ENCODE results near the gene ZNF19. TPM values are rescaled to one million over a fixed set of nuclear protein-coding genes. Genes with fewer than 3 reads are reported as not detected.
"Not testable (repeated sequence)": the region's sequence is repeated elsewhere in the genome, so short reads cannot be mapped to it uniquely, and the experiment has no call there.

Gene ZNF19
- total RNA-seq, 1 donor from 2014 or later, result 2.2 TPM

DNA sequence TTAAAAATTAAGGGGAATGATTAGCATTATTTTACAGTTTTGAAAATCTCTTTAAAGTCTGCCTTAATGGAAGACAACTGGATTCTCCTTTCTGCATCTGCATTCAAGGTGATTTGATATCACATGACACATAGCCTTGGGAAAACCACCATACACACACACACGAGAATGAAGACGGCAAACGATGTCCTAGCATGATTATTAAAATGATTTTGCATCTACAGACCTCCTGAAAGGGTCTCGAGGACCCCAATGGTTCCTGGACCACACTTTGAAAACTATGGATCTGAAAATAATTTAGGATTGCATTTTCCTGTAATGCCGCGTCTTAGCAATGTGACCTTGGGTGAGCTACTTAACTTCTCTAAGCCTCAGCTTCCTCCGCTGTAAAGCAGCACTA, 25.4 kb upstream of the ZNF19 start:
- H3K27me3 ChIP-seq, result no peaks in the 10 kb centered on the region
- no peak overlapping the region for H3K27ac ChIP-seq
- no peak for DNase-seq (ENCODE audit: extremely low spot score in 2 of 2)
- H3K36me3 ChIP-seq, result no peaks in the 10 kb centered on the region
- no peaks in the 10 kb centered on the region for H3K9me3 ChIP-seq
- H3K4me3 ChIP-seq, result no peak overlapping the region
- TF ChIP-seq POLR2A (IDR thresholded peaks at IDR 0.05) (no peak), POLR2AphosphoS5 (IDR thresholded peaks at IDR 0.05; ENCODE audit: insufficient read depth in 1 of 2, low read depth in 1 of 2) (no peak), CTCF (IDR thresholded peaks at IDR 0.05) (no peak)
- intact Hi-C loops (cut with DNase I), result no loop called here
- no peaks in the 10 kb centered on the region for H3K4me1 ChIP-seq

- H3K36me3 ChIP-seq, result no peaks in the 10 kb centered on the region
- DNase-seq (ENCODE audit: extremely low spot score in 2 of 2), result no peak
- intact Hi-C loops (cut with DNase I), result no loop called here
- H3K4me1 ChIP-seq, result no peaks in the 10 kb centered on the region
- no peak overlapping the region for H3K27ac ChIP-seq
- TF ChIP-seq POLR2A (IDR thresholded peaks at IDR 0.05) (no peak), POLR2AphosphoS5 (IDR thresholded peaks at IDR 0.05; ENCODE audit: insufficient read depth in 1 of 2, low read depth in 1 of 2) (no peak), CTCF (IDR thresholded peaks at IDR 0.05) (no peak)
- H3K4me3 ChIP-seq, result no peak overlapping the region
- H3K9me3 ChIP-seq, result no peaks in the 10 kb centered on the region
- H3K27me3 ChIP-seq, result no peaks in the 10 kb centered on the region
Measured at GRCh38 chr16:71513302-71513701, 24.2 kb upstream of the ZNF19 start.

DNA sequence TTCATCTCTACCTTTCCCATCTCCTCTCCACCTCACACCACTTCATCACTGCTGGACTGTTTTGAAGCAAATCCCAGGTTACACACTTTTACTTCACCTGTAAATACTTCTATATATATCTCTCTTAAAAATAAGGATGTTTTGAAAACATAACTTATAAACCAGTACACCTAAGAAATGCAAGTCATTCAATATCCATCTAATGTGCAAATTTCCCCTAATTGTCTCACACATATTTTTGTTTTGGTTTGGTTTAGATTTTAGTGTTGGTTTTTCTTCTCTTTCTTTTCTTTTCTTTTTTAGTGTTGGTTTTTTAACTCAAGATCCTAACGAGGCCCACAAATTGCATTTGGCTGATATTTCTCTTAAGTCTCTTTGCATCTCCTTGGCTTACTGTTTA, 17.9 kb upstream of the ZNF19 start:
- intact Hi-C loops (cut with DNase I), result no loop called here
- Histone ChIP-seq H3K36me3 (no peaks in the 10 kb centered on the region), H3K4me3 (no peak overlapping the region), H3K27me3 (no peaks in the 10 kb centered on the region), H3K9me3 (no peaks in the 10 kb centered on the region), H3K27ac (no peak overlapping the region), H3K4me1 (no peaks in the 10 kb centered on the region)
- DNase-seq (ENCODE audit: extremely low spot score in 2 of 2), result no peak
- no peak for TF ChIP-seq CTCF (IDR thresholded peaks at IDR 0.05)
- no peak for TF ChIP-seq POLR2AphosphoS5 (IDR thresholded peaks at IDR 0.05; ENCODE audit: insufficient read depth in 1 of 2, low read depth in 1 of 2)
- no peak for TF ChIP-seq POLR2A (IDR thresholded peaks at IDR 0.05)

DNA sequence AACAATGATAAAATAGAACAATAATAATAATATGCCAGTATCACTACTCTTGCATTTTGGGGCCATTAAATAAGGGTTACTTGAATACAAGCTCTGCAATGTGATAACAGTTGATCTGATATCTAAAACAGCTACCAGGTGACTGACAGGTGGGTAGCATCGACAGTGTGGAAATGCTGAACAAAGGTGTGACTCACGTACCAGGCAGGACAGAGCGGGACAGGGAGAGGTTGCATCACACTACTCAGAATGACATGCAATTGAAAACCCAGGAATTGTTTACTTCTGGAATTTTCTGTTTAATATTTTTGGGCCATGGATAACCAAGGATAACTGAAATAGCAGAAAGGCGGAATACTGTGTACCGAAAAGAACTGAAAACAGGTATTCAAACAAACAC, 15.8 kb upstream of the ZNF19 start:
- DNase-seq (ENCODE audit: extremely low spot score in 2 of 2), result no peak
- H3K4me1 ChIP-seq, result no peaks in the 10 kb centered on the region
- H3K27me3 ChIP-seq, result no peaks in the 10 kb centered on the region
- H3K4me3 ChIP-seq, result no peak overlapping the region
- no peaks in the 10 kb centered on the region for H3K9me3 ChIP-seq
- no peaks in the 10 kb centered on the region for H3K36me3 ChIP-seq
- H3K27ac ChIP-seq, result no peak overlapping the region
- TF ChIP-seq CTCF (IDR thresholded peaks at IDR 0.05) (no peak), POLR2AphosphoS5 (IDR thresholded peaks at IDR 0.05; ENCODE audit: insufficient read depth in 1 of 2, low read depth in 1 of 2) (no peak), POLR2A (IDR thresholded peaks at IDR 0.05) (no peak)
- intact Hi-C loops (cut with DNase I), result no loop called here

- H3K36me3 ChIP-seq; H3K27ac ChIP-seq; DNase-seq (ENCODE audit: extremely low spot score in 2 of 2); H3K4me3 ChIP-seq; H3K9me3 ChIP-seq; H3K27me3 ChIP-seq; H3K4me1 ChIP-seq; intact Hi-C loops (cut with DNase I): not testable (repeated sequence)
Measured at GRCh38 chr16:71504051-71504450, 14.9 kb upstream of the ZNF19 start.

DNA sequence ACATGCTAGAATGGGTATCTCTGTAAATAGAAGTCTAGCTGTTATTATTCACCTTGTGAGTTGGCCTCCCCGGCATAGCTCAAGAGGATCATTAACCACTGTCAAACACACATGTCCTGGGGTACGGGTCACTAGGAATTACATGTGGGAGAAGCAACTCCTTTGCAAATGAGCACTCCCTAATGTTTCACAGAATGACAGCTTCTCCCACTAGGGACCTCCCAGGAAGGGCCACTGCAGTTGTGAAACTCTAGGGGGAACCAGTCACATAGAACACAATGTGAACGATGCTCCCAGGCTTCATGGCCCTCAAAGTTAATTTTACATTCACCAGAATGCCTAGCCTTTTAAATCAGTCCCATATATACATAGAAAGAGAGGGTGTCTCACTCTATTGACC, 12.4 kb upstream of the ZNF19 start:
- Histone ChIP-seq H3K4me3 (no peak overlapping the region), H3K36me3 (no peaks in the 10 kb centered on the region), H3K27me3 (no peaks in the 10 kb centered on the region), H3K9me3 (no peaks in the 10 kb centered on the region), H3K4me1 (no peaks in the 10 kb centered on the region), H3K27ac (no peak overlapping the region)
- intact Hi-C loops (cut with DNase I), result no loop called here
- DNase-seq (ENCODE audit: extremely low spot score in 2 of 2), result no peak
- TF ChIP-seq POLR2AphosphoS5 (IDR thresholded peaks at IDR 0.05; ENCODE audit: insufficient read depth in 1 of 2, low read depth in 1 of 2), result no peak

Measured in vagina (tissue), 2 donors.